ENCODE data around the gene ATP5PO. TPM values are rescaled to one million over a fixed set of nuclear protein-coding genes. Genes with fewer than 3 reads are reported as not detected.
A peak's percentile ranks its signal among the peaks of the same experiment; 100 is the strongest.
"Not testable (repeated sequence)": the region's sequence is repeated elsewhere in the genome, so short reads cannot be mapped to it uniquely, and the experiment has no call there.

The ATP5PO gene
- total and polyA plus RNA-seq, 2 of the 13 experiments (the other 11 are each of a cell fraction or from before 2014, with no cell fraction given): 256 to 297 TPM

DNA sequence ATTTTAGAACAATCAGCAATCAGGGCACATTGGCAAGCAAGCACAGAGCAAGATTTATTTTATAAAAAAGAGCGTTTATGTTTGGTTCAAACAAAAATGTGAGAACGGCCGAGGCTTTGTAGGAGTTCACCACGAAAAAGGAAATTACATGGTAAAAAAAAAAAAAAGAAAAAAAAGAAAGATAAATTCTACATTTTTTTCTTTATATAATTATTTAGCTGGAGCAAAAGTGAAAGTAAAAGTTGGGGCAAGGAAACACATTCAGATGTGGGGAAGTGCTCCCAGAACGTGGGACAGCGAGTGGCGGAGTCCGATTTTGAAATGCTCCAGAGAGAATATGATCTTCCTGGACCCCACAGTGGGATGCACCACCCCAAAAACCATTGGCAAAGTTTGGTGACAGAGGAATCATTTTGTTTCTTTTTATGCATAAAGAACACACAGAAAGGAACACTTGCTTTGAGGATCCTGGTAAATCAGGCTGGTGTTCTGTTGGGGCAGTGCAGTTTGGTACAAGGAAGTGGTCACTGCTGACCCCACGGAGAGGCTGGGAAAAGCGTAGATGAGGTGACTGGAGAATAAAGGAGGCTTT, 16.3 kb upstream of the ATP5PO start:
- in situ Hi-C loops (cut with HindIII; ENCODE audit: extremely low pct_ligation_motif_present, low pct_unique_long_range_greater_than_20kb): no loop called here
- CTCF ChIA-PET (ENCODE audit: low intra/inter-chr PET ratio, low total read pairs): no interaction called here
- BruUV-seq (replicated peaks): no TSS peak
- ATAC-seq (no peak), FAIRE-seq (no peak), DNase-seq (ENCODE audit: low spot score) (no peak)
- Histone ChIP-seq H3K27ac (ENCODE audit: extremely low read length, insufficient read depth, low read length) (no peak overlapping the region), H3K79me2 (ENCODE audit: insufficient read depth, low read length) (no peaks in the 10 kb centered on the region), H3K4me1 (ENCODE audit: insufficient read depth, low read length) (peaks cover 15% of the 10 kb centered on the region), H3K27me3 (ENCODE audit: control insufficient read depth in 1 of 2, insufficient read depth in 2 of 2, low read length in 2 of 2) (no peaks in the 10 kb centered on the region), H2AFZ (ENCODE audit: low read length) (peak overlapping the region; percentile 94), H4K20me1 (ENCODE audit: insufficient read depth, low read length) (no peaks in the 10 kb centered on the region), H3K9me3 (ENCODE audit: low read length) (no peaks in the 10 kb centered on the region), H3K4me2 (ENCODE audit: low read depth, low read length) (peak overlapping the region; percentile 76), H3K36me3 (replicated peaks in 1 of 2; ENCODE audit: control insufficient read depth in 1 of 2, insufficient read depth in 2 of 2, low read length in 2 of 2) (no peaks in the 10 kb centered on the region), H3K4me3 (replicated peaks in 1 of 3; ENCODE audit: insufficient read depth in 1 of 3, low read depth in 2 of 3, low read length in 3 of 3) (peak overlapping the region; percentile 13 to 44 (median 41); a peak in 4 of 6 replicates), H3K9ac (ENCODE audit: insufficient read depth, low read depth, low read length) (no peak overlapping the region)
- intact Hi-C loops (cut with micrococcal nuclease; ENCODE audit: unreplicated experiment): no loop called here
- POLR2A ChIA-PET: no interaction called here
- WGBS (ENCODE audit: low lambda C conversion rate): 61% methylated on average over 10 of the region's 10 CpGs
- peak; percentile 70 for TF ChIP-seq ZNF121 (CRISPR knock-in tag; IDR thresholded peaks at IDR 0.05)
- no peak for TF ChIP-seq ZNF777 (CRISPR knock-in tag; IDR thresholded peaks at IDR 0.05)
- no peak for TF ChIP-seq FLYWCH1 (CRISPR knock-in tag; IDR thresholded peaks at IDR 0.05)
- no peak for TF ChIP-seq ZNF720 (CRISPR knock-in tag; IDR thresholded peaks at IDR 0.05)
- TF ChIP-seq ZFP36L2 (CRISPR knock-in tag; IDR thresholded peaks at IDR 0.05): no peak
- no peak for TF ChIP-seq ISL2 (CRISPR knock-in tag; IDR thresholded peaks at IDR 0.05)
- TF ChIP-seq, protein P1, sequence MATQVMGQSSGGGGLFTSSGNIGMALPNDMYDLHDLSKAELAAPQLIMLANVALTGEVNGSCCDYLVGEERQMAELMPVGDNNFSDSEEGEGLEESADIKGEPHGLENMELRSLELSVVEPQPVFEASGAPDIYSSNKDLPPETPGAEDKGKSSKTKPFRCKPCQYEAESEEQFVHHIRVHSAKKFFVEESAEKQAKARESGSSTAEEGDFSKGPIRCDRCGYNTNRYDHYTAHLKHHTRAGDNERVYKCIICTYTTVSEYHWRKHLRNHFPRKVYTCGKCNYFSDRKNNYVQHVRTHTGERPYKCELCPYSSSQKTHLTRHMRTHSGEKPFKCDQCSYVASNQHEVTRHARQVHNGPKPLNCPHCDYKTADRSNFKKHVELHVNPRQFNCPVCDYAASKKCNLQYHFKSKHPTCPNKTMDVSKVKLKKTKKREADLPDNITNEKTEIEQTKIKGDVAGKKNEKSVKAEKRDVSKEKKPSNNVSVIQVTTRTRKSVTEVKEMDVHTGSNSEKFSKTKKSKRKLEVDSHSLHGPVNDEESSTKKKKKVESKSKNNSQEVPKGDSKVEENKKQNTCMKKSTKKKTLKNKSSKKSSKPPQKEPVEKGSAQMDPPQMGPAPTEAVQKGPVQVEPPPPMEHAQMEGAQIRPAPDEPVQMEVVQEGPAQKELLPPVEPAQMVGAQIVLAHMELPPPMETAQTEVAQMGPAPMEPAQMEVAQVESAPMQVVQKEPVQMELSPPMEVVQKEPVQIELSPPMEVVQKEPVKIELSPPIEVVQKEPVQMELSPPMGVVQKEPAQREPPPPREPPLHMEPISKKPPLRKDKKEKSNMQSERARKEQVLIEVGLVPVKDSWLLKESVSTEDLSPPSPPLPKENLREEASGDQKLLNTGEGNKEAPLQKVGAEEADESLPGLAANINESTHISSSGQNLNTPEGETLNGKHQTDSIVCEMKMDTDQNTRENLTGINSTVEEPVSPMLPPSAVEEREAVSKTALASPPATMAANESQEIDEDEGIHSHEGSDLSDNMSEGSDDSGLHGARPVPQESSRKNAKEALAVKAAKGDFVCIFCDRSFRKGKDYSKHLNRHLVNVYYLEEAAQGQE (IDR thresholded peaks at IDR 0.05; ENCODE audit: borderline replicate concordance in 1 of 2, low read depth in 1 of 2, low read length in 2 of 2): no peak
- 0 out of 2 replicates have a peak, but pooled peaks have one; percentile 16 for TF ChIP-seq NR2F6 (IDR thresholded peaks at IDR 0.05)
- no peak for TF ChIP-seq NR2F6 (CRISPR knock-in tag; IDR thresholded peaks at IDR 0.05)
- TF ChIP-seq, protein P2, sequence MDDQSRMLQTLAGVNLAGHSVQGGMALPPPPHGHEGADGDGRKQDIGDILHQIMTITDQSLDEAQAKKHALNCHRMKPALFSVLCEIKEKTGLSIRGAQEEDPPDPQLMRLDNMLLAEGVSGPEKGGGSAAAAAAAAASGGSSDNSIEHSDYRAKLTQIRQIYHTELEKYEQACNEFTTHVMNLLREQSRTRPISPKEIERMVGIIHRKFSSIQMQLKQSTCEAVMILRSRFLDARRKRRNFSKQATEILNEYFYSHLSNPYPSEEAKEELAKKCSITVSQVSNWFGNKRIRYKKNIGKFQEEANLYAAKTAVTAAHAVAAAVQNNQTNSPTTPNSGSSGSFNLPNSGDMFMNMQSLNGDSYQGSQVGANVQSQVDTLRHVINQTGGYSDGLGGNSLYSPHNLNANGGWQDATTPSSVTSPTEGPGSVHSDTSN (CRISPR knock-in tag; IDR thresholded peaks at IDR 0.05; ENCODE audit: borderline replicate concordance): no peak
- TF ChIP-seq ZNF776 (CRISPR knock-in tag; IDR thresholded peaks at IDR 0.05): no peak

DNA sequence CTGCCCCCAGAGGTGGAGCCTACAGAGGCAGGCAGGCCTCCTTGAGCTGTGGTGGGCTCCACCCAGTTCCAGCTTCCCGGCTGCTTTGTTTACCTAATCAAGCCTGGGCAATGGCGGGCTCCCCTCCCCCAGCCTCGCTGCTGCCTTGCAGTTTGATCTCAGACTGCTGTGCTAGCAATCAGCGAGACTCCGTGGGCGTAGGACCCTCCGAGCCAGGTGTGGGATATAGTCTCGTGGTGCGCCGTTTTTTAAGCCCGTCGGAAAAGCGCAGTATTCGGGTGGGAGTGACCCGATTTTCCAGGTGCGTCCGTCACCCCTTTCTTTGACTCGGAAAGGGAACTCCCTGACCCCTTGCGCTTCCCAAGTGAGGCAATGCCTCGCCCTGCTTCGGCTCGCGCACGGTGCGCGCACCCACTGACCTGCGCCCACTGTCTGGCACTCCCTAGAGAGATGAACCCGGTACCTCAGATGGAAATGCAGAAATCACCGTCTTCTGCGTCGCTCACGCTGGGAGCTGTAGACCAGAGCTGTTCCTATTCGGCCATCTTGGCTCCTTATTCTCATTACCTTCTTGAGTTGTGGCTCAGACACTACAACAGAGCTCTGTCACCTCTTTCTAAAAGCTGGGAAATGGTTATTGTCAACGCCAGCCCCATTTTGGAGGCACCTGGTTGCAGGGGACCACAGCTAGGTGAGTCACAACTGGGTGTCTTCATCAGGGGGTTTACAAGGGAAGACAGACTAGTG, 15.6 kb upstream of the ATP5PO start:
- CTCF ChIA-PET (ENCODE audit: low intra/inter-chr PET ratio, low total read pairs); H4K20me1 ChIP-seq (ENCODE audit: insufficient read depth, low read length); H3K27ac ChIP-seq (ENCODE audit: extremely low read length, insufficient read depth, low read length); ATAC-seq; H3K79me2 ChIP-seq (ENCODE audit: insufficient read depth, low read length); in situ Hi-C loops (cut with HindIII; ENCODE audit: extremely low pct_ligation_motif_present, low pct_unique_long_range_greater_than_20kb); H3K27me3 ChIP-seq (ENCODE audit: control insufficient read depth in 1 of 2, insufficient read depth in 2 of 2, low read length in 2 of 2); FAIRE-seq; POLR2A ChIA-PET; H3K9me3 ChIP-seq (ENCODE audit: low read length); H3K36me3 ChIP-seq (replicated peaks in 1 of 2; ENCODE audit: control insufficient read depth in 1 of 2, insufficient read depth in 2 of 2, low read length in 2 of 2); DNase-seq (ENCODE audit: low spot score); intact Hi-C loops (cut with micrococcal nuclease; ENCODE audit: unreplicated experiment); H3K9ac ChIP-seq (ENCODE audit: insufficient read depth, low read depth, low read length); BruUV-seq (replicated peaks): not testable (repeated sequence)
- Histone ChIP-seq H3K4me1 (ENCODE audit: insufficient read depth, low read length) (peaks cover 15% of the 10 kb centered on the region), H3K4me3 (replicated peaks in 1 of 3; ENCODE audit: insufficient read depth in 1 of 3, low read depth in 2 of 3, low read length in 3 of 3) (0 out of 6 replicates have a peak overlapping the region, but pooled peaks of 1 of the 3 experiments have one; percentile 41), H3K4me2 (ENCODE audit: low read depth, low read length) (peak overlapping the region; percentile 76; the same call in 1 of the 2 replicates), H2AFZ (ENCODE audit: low read length) (peak overlapping the region; percentile 54)
- 90% methylated on average over 21 of the region's 34 CpGs for WGBS (ENCODE audit: low lambda C conversion rate)
